Gastroesophageal sphincter (tissue), 4 donors: ENCODE measurements around the gene ARHGAP22. TPM values are rescaled to one million over a fixed set of nuclear protein-coding genes. Genes with fewer than 3 reads are reported as not detected.

Experiments
- ATAC-seq: fragments of 150-250 bp; one replicate; pipeline ENCODE4 v1.9.1; 2016; ENCODE audit warnings: mild to moderate bottlenecking, moderate library complexity
- H3K27ac ChIP-seq, 4 donors: fragments of 200-600 bp; sonication (generic) in 3 of 4; 1 replicate in 3 of 4; 2 replicates in 1 of 4; pipeline ENCODE4 v1.5.1; 2016 to 2019
- H3K27me3 ChIP-seq: fragments of 200-600 bp; sonication (generic); one replicate; pipeline ENCODE4 v1.5.1; 2019
- H3K36me3 ChIP-seq, 2 donors: fragments of 200-600 bp; sonication (generic); one replicate each; pipeline ENCODE4 v1.5.1; 2019; ENCODE audit warnings: control low read depth in 1 of 2
- H3K4me1 ChIP-seq, 3 donors: fragments of 200-600 bp; sonication (generic); 1 replicate in 2 of 3; 2 replicates in 1 of 3; pipeline ENCODE4 v1.5.1; 2016 to 2019; ENCODE audit warnings: control low read depth in 2 of 3
- H3K4me3 ChIP-seq, 2 donors: fragments of 200-600 bp; sonication (generic); one replicate each; pipeline ENCODE4 v1.5.1; 2019; ENCODE audit warnings: mild to moderate bottlenecking in 1 of 2, moderate library complexity in 1 of 2
- H3K9me3 ChIP-seq, 3 donors: fragments of 200-600 bp; sonication (generic); one replicate each; pipeline ENCODE4 v1.5.1; 2017 to 2019; ENCODE audit warnings: control low read depth in 2 of 3
- CTCF ChIP-seq, 4 experiments: fragments of 200-600 bp in 2 of 4; fragments of 450-650 bp in 2 of 4; sonication (generic) in 1 of 4; IDR thresholded peaks; one replicate each; pipeline ENCODE4 v1.5.1; 2017 to 2019; ENCODE audit warnings: antibody characterized with exemption in 4 of 4, mild to moderate bottlenecking in 2 of 4, moderate library complexity in 2 of 4
- EP300 ChIP-seq: sonication (generic); formaldehyde crosslinking; IDR thresholded peaks from one replicate; pipeline ENCODE4 v1.6.1; 2017; ENCODE audit warnings: antibody characterized with exemption, mild to moderate bottlenecking
- POLR2A ChIP-seq, 2 donors: fragments of 450-650 bp; IDR thresholded peaks; one replicate each; pipeline ENCODE4 v1.6.1; 2017; ENCODE audit warnings: antibody characterized with exemption in 2 of 2, mild to moderate bottlenecking in 2 of 2, moderate library complexity in 1 of 2
- POLR2AphosphoS5 ChIP-seq: sonication (generic); formaldehyde crosslinking; IDR thresholded peaks from one replicate; pipeline ENCODE4 v1.6.1; 2017; ENCODE audit warnings: antibody characterized with exemption
- WGBS, 2 donors: methylation state at CpG; one replicate each; pipeline ENCODE4 v1.1.5; 2018; ENCODE audit warnings: low coverage in 1 of 2; 5-methylcytosine and 5-hydroxymethylcytosine counted together
- total RNA-seq, 4 donors: library from RNA; depleted of rRNA; stranded (reverse); fragments of >200 nt; gene quantifications; one replicate each; pipeline ENCODE4 v1.1.0, GENCODE V29; 2016

The ARHGAP22 gene
- total RNA-seq, 4 donors from 2014 or later, result 4.2 to 5.8 (median 5.1) TPM

- H3K4me1 ChIP-seq, result no peaks in the 10 kb centered on the region
- H3K27ac ChIP-seq, result no peak overlapping the region
- WGBS, 2 donors, result 74 to 87% methylated on average over 3 of the region's 8 CpGs
- H3K36me3 ChIP-seq, result no peaks in the 10 kb centered on the region
- no peaks in the 10 kb centered on the region for H3K27me3 ChIP-seq
- ATAC-seq, result no peak
- no peak for TF ChIP-seq CTCF (IDR thresholded peaks at IDR 0.05)
- no peak for TF ChIP-seq EP300
- TF ChIP-seq POLR2A (IDR thresholded peaks at IDR 0.05), result no peak
- no peak for TF ChIP-seq POLR2AphosphoS5
- H3K4me3 ChIP-seq, result no peak overlapping the region
- H3K9me3 ChIP-seq, result peaks cover 0 to 23% (median 2%) of the 10 kb centered on the region in 3 donors
Observed at GRCh38 chr10:48509974-48510692, 94.7 kb downstream of the ARHGAP22 start.

GRCh38 chr10:48508791-48509772 lies 95.8 kb downstream of the ARHGAP22 start:
- H3K27me3 ChIP-seq, result no peaks in the 10 kb centered on the region
- H3K4me3 ChIP-seq, result no peak overlapping the region
- H3K36me3 ChIP-seq, result no peaks in the 10 kb centered on the region
- whole genome bisulfite sequencing, 2 donors, result 69% methylated on average over 8 of the region's 17 CpGs; no CpG with 5 or more reads in 1 of the 2 donors
- TF ChIP-seq POLR2AphosphoS5, result no peak
- no peak for TF ChIP-seq POLR2A (IDR thresholded peaks at IDR 0.05)
- TF ChIP-seq CTCF (IDR thresholded peaks at IDR 0.05), result no peak
- no peak for TF ChIP-seq EP300
- H3K27ac ChIP-seq, result no peak overlapping the region
- no peak for ATAC-seq
- H3K4me1 ChIP-seq, result no peaks in the 10 kb centered on the region
- H3K9me3 ChIP-seq, result peaks cover 0 to 13% (median 0%) of the 10 kb centered on the region in 3 donors

- no peaks in the 10 kb centered on the region for H3K27me3 ChIP-seq
- peaks cover 0 to 6% (median 0%) of the 10 kb centered on the region in 3 donors for H3K9me3 ChIP-seq
- no peaks in the 10 kb centered on the region for H3K4me1 ChIP-seq
- ATAC-seq, result peak; percentile 39
- no peak overlapping the region for H3K27ac ChIP-seq
- H3K4me3 ChIP-seq, result no peak overlapping the region
- H3K36me3 ChIP-seq, result no peaks in the 10 kb centered on the region
- TF ChIP-seq CTCF (IDR thresholded peaks at IDR 0.05) (no peak), POLR2A (IDR thresholded peaks at IDR 0.05) (no peak), POLR2AphosphoS5 (no peak), EP300 (no peak)
- WGBS, 2 donors, result 100% methylated on average over 2 to 3 of the region's 7 CpGs
Observed at GRCh38 chr10:48507933-48508790, 96.7 kb downstream of the ARHGAP22 start.

GRCh38 chr10:48507494-48507893 lies 97.4 kb downstream of the ARHGAP22 start:
- no peak for ATAC-seq
- TF ChIP-seq CTCF (IDR thresholded peaks at IDR 0.05), result no peak
- no peak for TF ChIP-seq POLR2AphosphoS5
- no peak for TF ChIP-seq POLR2A (IDR thresholded peaks at IDR 0.05)
- no peak for TF ChIP-seq EP300
- 92% methylated on average over 1 of the region's 6 CpGs; no CpG with 5 or more reads in 1 of the 2 donors for WGBS, 2 donors
- Histone ChIP-seq H3K9me3 (no peaks in the 10 kb centered on the region), H3K36me3 (no peaks in the 10 kb centered on the region), H3K4me1 (no peaks in the 10 kb centered on the region), H3K4me3 (no peak overlapping the region), H3K27ac (no peak overlapping the region), H3K27me3 (no peaks in the 10 kb centered on the region)
